PC-3 (cell line): ENCODE results near the gene TNFSF13B. TPM values are rescaled to one million over a fixed set of nuclear protein-coding genes. Genes with fewer than 3 reads are reported as not detected.
"Not testable (repeated sequence)": the region's sequence is repeated elsewhere in the genome, so short reads cannot be mapped to it uniquely, and the experiment has no call there.

ENCODE experiments used
- ATAC-seq: fragments of 200-7000 bp; cut with Tn5 transposase; 2 replicates; pipeline ENCODE4 v1.9.1; 2020; ENCODE audit warnings: mild to moderate bottlenecking, moderate library complexity
- BruUV-seq: library from RNA; stranded (reverse); fragments of 400-500 nt; replicated peaks from 2 replicates; lab custom pipeline; 2021; lab: Mats Ljungman, UMichigan
- CTCF ChIA-PET: fragments of 300-600 bp; sonication (Branson Sonifier 250); formaldehyde crosslinking; loops from one replicate; lab custom pipeline; 2022; ENCODE audit warnings: antibody characterized with exemption; lab: Charles Lee
- POLR2A ChIA-PET: fragments of 300-600 bp; sonication (Branson Sonifier 250); formaldehyde crosslinking; loops from one replicate; lab custom pipeline; 2022; ENCODE audit warnings: antibody characterized with exemption; ENCODE audit not compliant: unreplicated experiment; lab: Charles Lee
- DNase-seq: peaks from one replicate; pipeline ENCODE4 v3.0.0-alpha.2; 2015
- H2AFZ ChIP-seq: fragments of 300-600 bp; sonication (generic); 2 replicates; pipeline ENCODE4 v1.6.0; 2016; ENCODE audit warnings: antibody characterized with exemption, low read length
- H3F3A ChIP-seq: fragments of 300-600 bp; sonication (generic); one replicate; pipeline ENCODE4 v1.6.0; 2017; ENCODE audit warnings: antibody characterized with exemption, low read length, control low read depth, mild to moderate bottlenecking; ENCODE audit not compliant: unreplicated experiment
- H3K27ac ChIP-seq: fragments of 300-600 bp; sonication (generic); 2 replicates; pipeline ENCODE4 v1.5.1; 2016; ENCODE audit warnings: mild to moderate bottlenecking, low read length
- H3K27me3 ChIP-seq: fragments of 300-600 bp; sonication (generic); 2 replicates; pipeline ENCODE4 v1.6.1; 2016; ENCODE audit warnings: low read length, mixed read lengths
- H3K36me3 ChIP-seq: fragments of 300-600 bp; sonication (generic); 2 replicates; pipeline ENCODE4 v1.6.1; 2016; ENCODE audit warnings: low read depth, mixed run types, low read length, mixed read lengths
- H3K4me1 ChIP-seq: fragments of 300-600 bp; sonication (generic); 2 replicates; pipeline ENCODE4 v1.5.1; 2016; ENCODE audit warnings: low read length; ENCODE audit not compliant: insufficient read depth
- H3K4me2 ChIP-seq: fragments of 300-600 bp; sonication (generic); 2 replicates; pipeline ENCODE4 v1.6.0; 2016; ENCODE audit warnings: low read length
- H3K4me3 ChIP-seq: fragments of 300-600 bp; sonication (generic); 2 replicates; pipeline ENCODE4 v1.5.1; 2016; ENCODE audit warnings: mild to moderate bottlenecking, low read length, mixed read lengths
- H3K79me2 ChIP-seq: fragments of 300-600 bp; sonication (generic); 2 replicates; pipeline ENCODE4 v1.6.1; 2017; ENCODE audit warnings: low read length, mixed read lengths
- H3K9ac ChIP-seq: fragments of 300-600 bp; sonication (generic); 2 replicates; pipeline ENCODE4 v1.6.0; 2016; ENCODE audit warnings: mild to moderate bottlenecking, low read length
- H3K9me2 ChIP-seq: fragments of 300-600 bp; sonication (generic); replicated peaks from 2 replicates; pipeline ENCODE4 v1.6.1; 2016; ENCODE audit warnings: mixed run types, low read length, mixed read lengths
- H3K9me3 ChIP-seq: fragments of 300-600 bp; sonication (generic); 2 replicates; pipeline ENCODE4 v1.6.1; 2016; ENCODE audit warnings: low read length, mixed read lengths
- H4K20me1 ChIP-seq: fragments of 300-600 bp; sonication (generic); 2 replicates; pipeline ENCODE4 v1.6.1; 2016; ENCODE audit warnings: low read length, mixed read lengths
- CTCF ChIP-seq: fragments of 300-600 bp; sonication (generic); conservative IDR thresholded peaks from 2 replicates; pipeline ENCODE4 v1.5.1; 2017; ENCODE audit warnings: antibody characterized with exemption, low read depth, mild to moderate bottlenecking, low read length
- EZH2 ChIP-seq: fragments of 300-600 bp; sonication (generic); IDR thresholded peaks from one replicate; pipeline ENCODE4 v1.6.1; 2017; ENCODE audit warnings: antibody characterized with exemption, mild to moderate bottlenecking, low read length; ENCODE audit not compliant: unreplicated experiment
- EZH2phosphoT487 ChIP-seq: fragments of 300-600 bp; sonication (generic); IDR thresholded peaks from 2 replicates; pipeline ENCODE4 v1.6.1; 2018; ENCODE audit warnings: mild to moderate bottlenecking, antibody characterized with exemption, low read length, borderline replicate concordance
- intact Hi-C: fragments of 100-400 bp; cut with micrococcal nuclease; formaldehyde crosslinking; loops from 2 replicates; pipeline ENCODE4 v1.9.0; 2023
- total RNA-seq: library from RNA; depleted of rRNA; stranded (reverse); fragments of >200 nt; gene quantifications from 2 replicates; pipeline ENCODE4 v1.2.3, GENCODE V29; 2014

The TNFSF13B gene
- total RNA-seq, 1 experiment from 2014 or later = not detected

GRCh38 chr13:108267347-108267746 lies 2.2 kb upstream of the TNFSF13B start:
- H3F3A ChIP-seq = no peaks in the 10 kb centered on the region
- H3K27ac ChIP-seq = no peak overlapping the region
- H4K20me1 ChIP-seq = no peaks in the 10 kb centered on the region
- H3K9me2 ChIP-seq = no peaks in the 10 kb centered on the region
- H3K4me1 ChIP-seq = no peaks in the 10 kb centered on the region; the same call in 1 of the 2 replicates
- intact Hi-C loops = no loop called here
- DNase-seq (no peak), ATAC-seq (no peak)
- H3K36me3 ChIP-seq = no peaks in the 10 kb centered on the region
- H3K9me3 ChIP-seq = no peaks in the 10 kb centered on the region
- no peak overlapping the region for H3K4me3 ChIP-seq
- no peak overlapping the region for H2AFZ ChIP-seq
- BruUV-seq = no TSS peak
- H3K27me3 ChIP-seq = no peaks in the 10 kb centered on the region
- no peaks in the 10 kb centered on the region for H3K79me2 ChIP-seq
- H3K4me2 ChIP-seq = no peak overlapping the region
- no peak overlapping the region for H3K9ac ChIP-seq
- ChIA-PET POLR2A (no interaction called here), CTCF (no interaction called here)
- TF ChIP-seq EZH2 (no peak), CTCF (no peak), EZH2phosphoT487 (no peak)

- ATAC-seq, BruUV-seq, CTCF ChIA-PET, H3K9me2 ChIP-seq, H3K27me3 ChIP-seq, H3K9ac ChIP-seq, H3K36me3 ChIP-seq, H2AFZ ChIP-seq, H3K9me3 ChIP-seq, DNase-seq, H3K4me3 ChIP-seq, intact Hi-C loops, POLR2A ChIA-PET, H4K20me1 ChIP-seq, H3F3A ChIP-seq, H3K79me2 ChIP-seq, H3K27ac ChIP-seq, H3K4me1 ChIP-seq, H3K4me2 ChIP-seq: not testable (repeated sequence)
Observed at GRCh38 chr13:108267855-108268254, 1.7 kb upstream of the TNFSF13B start.

DNA sequence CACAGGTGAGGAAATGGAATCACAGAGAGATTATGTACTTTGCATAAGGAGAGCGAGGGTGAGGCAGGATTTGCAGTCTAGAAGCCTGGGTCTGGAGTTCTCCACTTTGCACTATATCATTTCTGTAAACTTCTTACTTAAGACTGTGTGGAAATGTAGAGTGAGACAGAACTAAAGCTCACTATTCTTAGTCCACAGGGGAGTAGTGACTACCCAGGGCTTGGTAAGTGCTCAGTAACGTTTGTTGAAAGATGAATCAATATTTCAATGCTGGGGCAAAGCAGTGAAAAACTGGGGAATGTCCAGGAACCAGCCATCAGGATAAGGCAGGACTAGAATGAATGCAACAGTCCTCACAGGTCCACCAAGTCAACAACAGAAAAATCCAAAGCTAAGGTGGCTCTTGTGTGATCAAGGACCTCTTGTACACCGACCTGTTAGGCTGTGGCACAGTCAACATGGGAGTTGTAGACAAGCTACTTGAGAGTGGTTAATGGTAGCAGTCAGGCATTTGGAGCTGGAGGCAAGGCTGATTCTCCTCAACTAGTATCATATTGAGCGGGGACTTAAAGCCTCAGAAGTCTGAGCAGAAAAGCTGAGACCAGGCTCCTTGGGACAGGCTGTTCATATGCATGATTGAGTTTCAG lies 929 bp upstream of the TNFSF13B start:
- Histone ChIP-seq H3K9ac (no peak overlapping the region), H3F3A (no peaks in the 10 kb centered on the region), H3K27me3 (no peaks in the 10 kb centered on the region; the same call in 1 of the 2 replicates), H3K36me3 (no peaks in the 10 kb centered on the region), H3K79me2 (no peaks in the 10 kb centered on the region), H3K4me2 (no peak overlapping the region), H2AFZ (no peak overlapping the region), H3K27ac (no peak overlapping the region), H3K4me1 (no peaks in the 10 kb centered on the region; the same call in 1 of the 2 replicates), H4K20me1 (no peaks in the 10 kb centered on the region), H3K4me3 (no peak overlapping the region), H3K9me3 (no peaks in the 10 kb centered on the region), H3K9me2 (no peaks in the 10 kb centered on the region)
- CTCF ChIA-PET = no interaction called here
- ATAC-seq (no peak), DNase-seq (no peak)
- BruUV-seq = no TSS peak
- POLR2A ChIA-PET = no interaction called here
- no peak for TF ChIP-seq CTCF
- TF ChIP-seq EZH2phosphoT487 = no peak
- no peak for TF ChIP-seq EZH2
- intact Hi-C loops = no loop called here
